Left ventricle myocardium inferior (tissue), 1 donor: ENCODE data around the gene SENP7. TPM values are rescaled to one million over a fixed set of nuclear protein-coding genes. Genes with fewer than 3 reads are reported as not detected.

Source experiments
- DNase-seq: peaks from one replicate; pipeline ENCODE4 v3.0.0-alpha.2; 2020
- H3K27ac ChIP-seq: fragments of 200-600 bp; replicated peaks from 2 replicates; pipeline ENCODE4 v1.8.0; 2021
- H3K27me3 ChIP-seq: fragments of 200-600 bp; 2 replicates; pipeline ENCODE4 v1.8.0; 2021; ENCODE audit warnings: low read depth
- H3K36me3 ChIP-seq: fragments of 200-600 bp; 2 replicates; pipeline ENCODE4 v1.8.0; 2021
- H3K4me1 ChIP-seq: fragments of 200-600 bp; 2 replicates; pipeline ENCODE4 v1.8.0; 2021
- H3K4me3 ChIP-seq: fragments of 200-600 bp; 2 replicates; pipeline ENCODE4 v1.8.0; 2021; ENCODE audit warnings: mild to moderate bottlenecking, moderate library complexity
- H3K9me3 ChIP-seq: fragments of 200-600 bp; replicated peaks from 2 replicates; pipeline ENCODE4 v1.8.0; 2021
- intact Hi-C: fragments of 100-400 bp; cut with micrococcal nuclease; formaldehyde crosslinking; loops from one replicate; pipeline ENCODE4 v1.11.0; 2022
- total RNA-seq: library from RNA; stranded (reverse); fragmentation: NEBNext Ultra II Directional; extraction: Animal tissue kit (Norgen Biotek cat#: 25700); gene quantifications from one replicate; pipeline ENCODE4 v1.2.1, GENCODE V29; 2021
- TF ChIP-seq, protein P1 (sequence below): fragments of 200-600 bp; IDR thresholded peaks from 2 replicates; pipeline ENCODE4 v1.8.0; 2021; ENCODE audit warnings: antibody characterized with exemption, mild to moderate bottlenecking, borderline replicate concordance
- donor health status: DM: no; HTN: yes; CAD: no; lungs with severe emphysema.

The SENP7 gene
- total RNA-seq, 1 donor from 2014 or later, result 8.7 TPM

DNA sequence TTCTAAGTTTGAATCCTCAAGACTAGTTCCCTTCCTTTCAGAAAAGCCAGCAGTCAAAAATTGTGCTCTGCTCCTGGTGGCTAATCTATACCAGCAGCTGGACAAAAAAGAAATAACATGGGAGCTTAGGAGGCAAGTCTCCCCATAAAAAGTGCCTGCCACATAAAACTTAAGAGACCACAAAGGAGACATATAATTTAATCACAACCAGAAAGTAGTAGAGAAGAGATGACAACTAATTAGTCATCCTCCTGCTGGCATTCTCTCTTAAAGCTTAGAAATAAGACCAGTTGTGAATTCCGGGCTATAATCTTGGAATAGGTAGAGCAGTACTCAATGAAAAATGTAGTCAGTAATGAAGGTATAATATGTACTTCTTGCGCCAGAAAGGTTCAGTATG lies 172.4 kb downstream of the SENP7 start:
- H3K4me3 ChIP-seq, result no peak overlapping the region
- no peaks in the 10 kb centered on the region for H3K27me3 ChIP-seq
- TF ChIP-seq, protein P1, sequence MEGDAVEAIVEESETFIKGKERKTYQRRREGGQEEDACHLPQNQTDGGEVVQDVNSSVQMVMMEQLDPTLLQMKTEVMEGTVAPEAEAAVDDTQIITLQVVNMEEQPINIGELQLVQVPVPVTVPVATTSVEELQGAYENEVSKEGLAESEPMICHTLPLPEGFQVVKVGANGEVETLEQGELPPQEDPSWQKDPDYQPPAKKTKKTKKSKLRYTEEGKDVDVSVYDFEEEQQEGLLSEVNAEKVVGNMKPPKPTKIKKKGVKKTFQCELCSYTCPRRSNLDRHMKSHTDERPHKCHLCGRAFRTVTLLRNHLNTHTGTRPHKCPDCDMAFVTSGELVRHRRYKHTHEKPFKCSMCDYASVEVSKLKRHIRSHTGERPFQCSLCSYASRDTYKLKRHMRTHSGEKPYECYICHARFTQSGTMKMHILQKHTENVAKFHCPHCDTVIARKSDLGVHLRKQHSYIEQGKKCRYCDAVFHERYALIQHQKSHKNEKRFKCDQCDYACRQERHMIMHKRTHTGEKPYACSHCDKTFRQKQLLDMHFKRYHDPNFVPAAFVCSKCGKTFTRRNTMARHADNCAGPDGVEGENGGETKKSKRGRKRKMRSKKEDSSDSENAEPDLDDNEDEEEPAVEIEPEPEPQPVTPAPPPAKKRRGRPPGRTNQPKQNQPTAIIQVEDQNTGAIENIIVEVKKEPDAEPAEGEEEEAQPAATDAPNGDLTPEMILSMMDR, result no peak
- H3K27ac ChIP-seq, result no peak overlapping the region
- H3K36me3 ChIP-seq, result peaks cover 39% of the 10 kb centered on the region
- H3K4me1 ChIP-seq, result no peaks in the 10 kb centered on the region
- no peaks in the 10 kb centered on the region for H3K9me3 ChIP-seq
- no peak for DNase-seq
- intact Hi-C loops, result no loop called here

- Histone ChIP-seq H3K4me1 (peaks cover 1% of the 10 kb centered on the region), H3K27ac (no peak overlapping the region), H3K9me3 (no peaks in the 10 kb centered on the region), H3K4me3 (no peak overlapping the region), H3K27me3 (no peaks in the 10 kb centered on the region), H3K36me3 (peaks cover 27% of the 10 kb centered on the region)
- intact Hi-C loops, result no loop called here
- no peak for DNase-seq
- TF ChIP-seq, protein P1, result no peak
Observed at GRCh38 chr3:101333883-101334282, 179.1 kb downstream of the SENP7 start.

DNA sequence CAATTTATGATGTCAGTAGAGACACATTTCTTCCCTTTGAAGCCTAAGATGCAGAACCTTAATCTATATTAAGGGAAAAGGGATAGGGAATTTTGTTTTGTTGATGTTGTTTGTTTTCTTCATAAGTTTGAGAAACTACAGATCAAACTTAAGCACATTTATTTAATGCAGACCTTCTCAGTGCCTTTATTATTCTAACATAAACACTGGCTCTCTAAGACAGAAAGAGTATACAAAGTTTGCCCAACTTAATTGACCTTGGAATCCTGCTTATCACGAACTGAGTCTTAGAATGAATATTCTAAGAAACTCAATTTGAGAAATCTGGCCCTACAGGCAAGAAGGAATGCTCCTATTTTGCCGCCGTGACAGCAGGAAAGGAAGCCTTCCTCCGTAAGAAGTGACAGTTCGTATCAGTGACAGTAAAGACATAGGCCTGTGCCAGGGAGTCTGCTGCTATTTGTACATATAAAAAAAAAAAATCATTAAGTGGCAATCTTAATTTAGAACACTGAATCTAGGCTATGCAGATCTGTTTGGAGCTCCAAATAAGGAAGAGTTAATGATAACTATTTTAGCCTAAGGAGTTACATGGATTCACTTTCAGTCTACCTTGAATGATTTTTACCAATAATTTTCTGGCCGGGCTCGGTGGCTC lies 183.9 kb downstream of the SENP7 start:
- TF ChIP-seq, protein P1, result no peak
- Histone ChIP-seq H3K27me3 (no peaks in the 10 kb centered on the region), H3K4me3 (no peak overlapping the region), H3K36me3 (peaks cover 28% of the 10 kb centered on the region), H3K9me3 (no peaks in the 10 kb centered on the region), H3K4me1 (peaks cover 9% of the 10 kb centered on the region), H3K27ac (peak overlapping the region; percentile 32)
- DNase-seq, result no peak
- intact Hi-C loops, result no loop called here

GRCh38 chr3:101325393-101326134 lies 187.4 kb downstream of the SENP7 start:
- intact Hi-C loops, result no loop called here
- Histone ChIP-seq H3K4me3 (no peak overlapping the region), H3K27me3 (no peaks in the 10 kb centered on the region), H3K9me3 (no peaks in the 10 kb centered on the region), H3K27ac (no peak overlapping the region), H3K36me3 (peaks cover 25% of the 10 kb centered on the region), H3K4me1 (peaks cover 9% of the 10 kb centered on the region)
- TF ChIP-seq, protein P1, result no peak
- no peak for DNase-seq

DNA sequence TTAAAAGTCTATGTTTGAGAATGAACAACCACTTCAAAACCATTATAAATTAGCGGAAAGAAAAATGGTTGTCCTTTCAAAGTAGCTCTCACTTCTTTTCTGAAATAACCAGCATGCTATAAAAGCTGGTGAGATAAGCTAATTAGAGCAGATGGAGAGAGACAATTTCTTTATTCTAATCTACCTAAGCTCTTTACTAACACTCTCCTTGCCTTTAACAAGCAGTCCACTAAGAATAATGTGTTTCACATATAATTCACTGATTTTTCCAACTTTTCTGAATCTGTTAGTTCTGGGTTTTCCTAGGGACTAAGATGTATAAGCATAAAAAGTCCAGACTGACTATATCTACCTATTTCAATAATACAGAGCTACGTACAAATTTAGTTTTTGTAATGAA lies 192.5 kb downstream of the SENP7 start, which contains the start of gene IMPG2:
Gene IMPG2 (minus strand): TSS at position 101 of the 400 bp plus-strand sequence. CDS start 203 bp downstream, outside the sequence.
- H3K27ac ChIP-seq, result no peak within 1 kb of the TSS
- H3K27me3 ChIP-seq, result no peaks in the 10 kb centered on the region
- TF ChIP-seq, protein P1, result no peak
- intact Hi-C loops, result no loop called here
- no peaks in the 10 kb centered on the region for H3K9me3 ChIP-seq
- no peak within 1 kb of the TSS for H3K4me3 ChIP-seq
- peaks cover 5% of the 10 kb centered on the region for H3K4me1 ChIP-seq
- no peak for DNase-seq
- H3K36me3 ChIP-seq, result peaks cover 3% of the 10 kb centered on the region
